GM12892 (cell line): Measurements from ENCODE around the gene IL18BP.

Source experiments
- POLR2A ChIP-seq: IDR thresholded peaks from 2 replicates; pipeline ENCODE4 v1.6.1; 2011; ENCODE audit warnings: low read depth, low read length, control low read depth
- TAF1 ChIP-seq: IDR thresholded peaks from 2 replicates; pipeline ENCODE4 v1.6.1; 2011; ENCODE audit warnings: low read depth, mild to moderate bottlenecking, control low read depth, low read length, borderline replicate concordance

DNA sequence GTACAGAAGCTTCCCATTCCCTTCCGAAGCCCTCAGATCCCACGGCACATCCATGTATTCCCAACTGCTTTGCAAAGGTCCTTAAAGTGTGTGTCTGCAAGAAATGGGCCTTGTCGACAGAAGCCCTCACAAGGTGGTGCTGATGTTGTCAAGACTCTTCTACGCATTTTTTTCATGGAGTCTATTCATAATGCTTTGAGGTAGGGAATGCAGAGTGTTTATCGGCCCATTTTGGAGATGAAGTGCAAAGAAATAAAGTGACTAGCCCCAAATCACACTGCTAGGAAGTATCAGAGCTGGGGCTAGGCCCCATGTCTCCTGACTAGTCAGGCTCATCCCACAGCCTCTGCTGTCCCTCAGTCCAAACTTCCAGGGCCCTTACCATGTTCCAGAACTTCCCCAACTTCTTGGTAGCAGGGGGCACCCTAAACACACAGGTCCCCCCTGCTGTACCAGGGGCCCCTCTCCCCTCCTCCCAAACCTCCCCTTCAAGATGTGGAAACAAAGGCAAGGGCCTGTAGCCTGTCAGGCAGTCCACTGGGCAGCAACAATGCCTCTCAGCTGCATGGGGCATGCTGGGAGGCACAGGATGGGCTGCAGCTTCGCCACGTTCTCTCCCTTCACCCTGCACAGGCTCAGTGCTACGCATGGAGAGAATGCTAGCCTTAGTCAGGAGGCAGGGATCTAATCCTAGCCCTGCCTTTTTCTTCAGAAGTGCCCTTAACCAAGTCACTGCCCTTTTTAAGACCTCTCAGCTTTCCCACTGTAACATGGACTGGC, 7.8 kb downstream of the IL18BP start:
- no peak for TF ChIP-seq TAF1
- TF ChIP-seq POLR2A: no peak
